LNCaP clone FGC (cell line): Measurements from ENCODE around the gene BRPF3.

Experiments used
- DNase-seq: peaks from one replicate; pipeline ENCODE4 v3.0.0-alpha.2; 2011; ENCODE audit warnings: low read depth
- H3K4me3 ChIP-seq: 2 replicates; pipeline ENCODE4 v1.5.1; 2011; ENCODE audit warnings: mild to moderate bottlenecking, low read depth, low read length, control low read depth
- CTCF ChIP-seq: IDR thresholded peaks from 2 replicates; pipeline ENCODE4 v1.5.1; 2012; ENCODE audit warnings: mild to moderate bottlenecking; ENCODE audit not compliant: control insufficient read depth, insufficient read depth; ENCODE audit errors: extremely low read depth

The BRPF3 gene

GRCh38 chr6:36196113-36196879 is at the start of gene BRPF3:
Gene BRPF3, plus strand, starts transcription at chr6:36196744. Its CDS starts 3,579 bp downstream, at chr6:36200323.
- no peak for DNase-seq
- TF ChIP-seq CTCF = peak; percentile 74
- H3K4me3 ChIP-seq = peak within 1 kb of the TSS; percentile 76

GRCh38 chr6:36147294-36147693 is 49.2 kb upstream of the BRPF3 start:
- no peak for DNase-seq
- no peak overlapping the region for H3K4me3 ChIP-seq
- TF ChIP-seq CTCF = no peak

GRCh38 chr6:36149476-36149875 is 47.1 kb upstream of the BRPF3 start:
- H3K4me3 ChIP-seq = no peak overlapping the region
- TF ChIP-seq CTCF = no peak
- no peak for DNase-seq

- no peak overlapping the region for H3K4me3 ChIP-seq
- TF ChIP-seq CTCF = no peak
- no peak for DNase-seq
These were observed 46.3 kb upstream of the BRPF3 start for GRCh38 chr6:36150283-36150682.

- TF ChIP-seq CTCF = no peak
- DNase-seq = peak; percentile 46
- no peak overlapping the region for H3K4me3 ChIP-seq
These were observed 42.3 kb upstream of the BRPF3 start for GRCh38 chr6:36154286-36154685.

GRCh38 chr6:36155662-36156061 is 40.9 kb upstream of the BRPF3 start:
- no peak overlapping the region for H3K4me3 ChIP-seq
- no peak for DNase-seq
- no peak for TF ChIP-seq CTCF
